Heart left ventricle (tissue), 16 donors: ENCODE data around the gene MKNK1. TPM values are rescaled to one million over a fixed set of nuclear protein-coding genes. Genes with fewer than 3 reads are reported as not detected.

Experiments
- ATAC-seq, 4 donors: fragments of 200-7000 bp; cut with Tn5 transposase; one replicate each; pipeline ENCODE4 v1.9.1; 2020 to 2022; ENCODE audit warnings: moderate library complexity in 4 of 4, mild to moderate bottlenecking in 3 of 4, moderate number of reproducible peaks in 1 of 4
- DNase-seq, 5 donors: peaks; one replicate each; pipeline ENCODE4 v3.0.0-alpha.2; 2020
- H3K27ac ChIP-seq, 12 donors: fragments of 200-600 bp; sonication (generic) in 4 of 12; one replicate each; pipeline versions ENCODE4 v1.5.0 to v1.8.0; 2016 to 2022; ENCODE audit warnings: mild to moderate bottlenecking in 2 of 12
- H3K27me3 ChIP-seq, 9 donors: fragments of 200-600 bp; sonication (generic) in 2 of 9; one replicate each; pipeline versions ENCODE4 v1.5.1 to v1.8.0; 2016 to 2022; ENCODE audit warnings: mild to moderate bottlenecking in 3 of 9
- H3K36me3 ChIP-seq, 9 donors: fragments of 200-600 bp; sonication (generic) in 2 of 9; one replicate each; pipeline versions ENCODE4 v1.5.0 to v1.8.0; 2018 to 2022; ENCODE audit warnings: mild to moderate bottlenecking in 2 of 9
- H3K4me1 ChIP-seq, 12 donors: fragments of 200-600 bp; sonication (generic) in 4 of 12; one replicate each; pipeline versions ENCODE4 v1.5.0 to v1.8.0; 2016 to 2022; ENCODE audit warnings: mild to moderate bottlenecking in 3 of 12
- H3K4me3 ChIP-seq, 12 donors: fragments of 200-600 bp; sonication (generic) in 4 of 12; one replicate each; pipeline versions ENCODE4 v1.5.0 to v1.8.0; 2017 to 2022; ENCODE audit warnings: mild to moderate bottlenecking in 9 of 12, moderate library complexity in 4 of 12
- H3K9me3 ChIP-seq, 12 donors: fragments of 200-600 bp; sonication (generic) in 4 of 12; one replicate each; pipeline versions ENCODE4 v1.5.0 to v1.8.0; 2016 to 2022; ENCODE audit warnings: mild to moderate bottlenecking in 1 of 12
- CTCF ChIP-seq, 12 donors: fragments of 200-600 bp; sonication (generic) in 4 of 12; IDR thresholded peaks; one replicate each; pipeline versions ENCODE4 v1.5.0 to v1.8.0; 2018 to 2022; ENCODE audit warnings: antibody characterized with exemption in 12 of 12, mild to moderate bottlenecking in 5 of 12
- POLR2A ChIP-seq, 2 donors: fragments of 450-650 bp; IDR thresholded peaks; one replicate each; pipeline ENCODE4 v1.6.1; 2017; ENCODE audit warnings: antibody characterized with exemption in 2 of 2, mild to moderate bottlenecking in 2 of 2, moderate library complexity in 2 of 2
- WGBS, 4 donors: extraction: QIAGEN DNeasy Blood & Tissue Kit in 2 of 4; methylation state at CpG; one replicate each; pipeline versions ENCODE4 v1.1.5 to v1.1.7; 2013 to 2018; 5-methylcytosine and 5-hydroxymethylcytosine counted together
- intact Hi-C, 10 donors: fragments of 100-400 bp; cut with DNase I; formaldehyde crosslinking; loops; one replicate each; pipeline versions ENCODE4 v1.11.1 to v1.14.2; 2022
- polyA plus RNA-seq, 2 donors: library from polyadenylated mRNA; stranded (reverse); fragments of 200-250 nt; gene quantifications; one replicate each; pipeline ENCODE4 v1.2.3, GENCODE V29; 2013
- total RNA-seq, 9 donors: library from RNA; depleted of rRNA in 2 of 9; stranded (reverse); fragments of >200 nt in 2 of 9; fragmentation: NEBNext Ultra II Directional in 3 of 9; extraction: Animal tissue kit (Norgen Biotek cat#: 25700) in 3 of 9; gene quantifications; one replicate each; pipeline versions ENCODE4 v1.1.0 to v1.2.4, GENCODE V29; 2016 to 2023
- donor health status: ischemic (EF 13 %, LVEDD 7.1; RV severe dilation, severe dysfunction).
- donor health status: healthy with polysubstance abuse.
- donor health status: DM: no; HTN: yes; CAD: no.
- donor health status: DM: no; HTN: no; CAD: no.
- donor health status: ischemic (EF 25% LVEDD 6.9; RV normal size, moderate dysfunction).
- donor health status: ischemic (EF 25% LVEDD 5.7; RV mildly dilated, moderate dysfunction).
- donor health status: healthy.
- donor health status: DM: yes; HTN: yes; CAD: no.
- donor health status: ischemic (EF 35%, LVEDD 5.7; RV mildly dilated, moderate dysfunction).
- donor health status: nonischemic (EF 11% LVEDD 7.7; RV severe dilation, severe dysfunction).
- donor health status: DM: yes; HTN: yes; CAD: no.
- donor health status: PGD.
- donor health status: ischemic (EF 29% LVEDD 5.4; RV normal size, mild dysfunction).
- donor health status: nonischemic (EF 23%, LVEDD 6.1; RV moderate dilation, normal function).

MKNK1 gene
- total and polyA plus RNA-seq, 11 donors = 23.1 to 77.6 (median 35.3) TPM

- H3K27me3 ChIP-seq = no peaks in the 10 kb centered on the region
- WGBS, 4 donors = 32 to 41% (median 38%) methylated on average over 10 of the region's 10 CpGs
Measured at GRCh38 chr1:46617108-46617800, 13.2 kb upstream of the MKNK1 start.

GRCh38 chr1:46616277-46617107 lies 12.4 kb upstream of the MKNK1 start, which contains the start of gene MOB3C:
Gene MOB3C, minus strand, starts transcription at chr1:46616811. Its CDS starts 3,490 bp downstream, at chr1:46613321.
- Histone ChIP-seq H3K4me3 (peak within 1 kb of the TSS; percentile 59 to 95 (median 77)), H3K4me1 (peaks cover 7 to 54% (median 49%) of the 10 kb centered on the region in 12 donors), H3K9me3 (no peaks in the 10 kb centered on the region), H3K36me3 (peaks cover 0 to 17% (median 7%) of the 10 kb centered on the region in 9 donors), H3K27ac (peak within 1 kb of the TSS; percentile 84 to 97 (median 92)), H3K27me3 (no peaks in the 10 kb centered on the region)
- ATAC-seq (peak; percentile 86 to 95 (median 92)), DNase-seq (peak; percentile 90 to 94 (median 91))
- TF ChIP-seq CTCF (IDR thresholded peaks at IDR 0.05) (no peak), POLR2A (IDR thresholded peaks at IDR 0.05) (peak; percentile 80 to 94)
- intact Hi-C loops = loop anchor here in 5 of 10 donors (5.0 to 10.0 kb wide), 4 partner anchors 48 to 101 kb away; partner anchors contain the start of genes EFCAB14 (in 4 of the 5) and ATPAF1 (in 3 of the 5)
- 0 to 1% (median 1%) methylated on average over 22 to 62 of the region's 62 CpGs for WGBS, 4 donors

More at GRCh38 chr1:46617108-46617800, 13.2 kb upstream of the MKNK1 start:
- Histone ChIP-seq H3K27ac (peak overlapping the region; percentile 84 to 97 (median 92)), H3K9me3 (no peaks in the 10 kb centered on the region), H3K36me3 (peaks cover 0 to 9% (median 5%) of the 10 kb centered on the region in 9 donors), H3K4me1 (peaks cover 7 to 49% (median 41%) of the 10 kb centered on the region in 12 donors), H3K4me3 (peak overlapping the region; percentile 59 to 95 (median 77))
- ATAC-seq (peak; percentile 8 to 43 (median 34)), DNase-seq (no peak)
- intact Hi-C loops = loop anchor here in 5 of 10 donors (5.0 to 10.0 kb wide), 4 partner anchors 48 to 100 kb away; partner anchors contain the start of genes EFCAB14 (in 4 of the 5) and ATPAF1 (in 3 of the 5)
- no peak for TF ChIP-seq POLR2A (IDR thresholded peaks at IDR 0.05)
- no peak for TF ChIP-seq CTCF (IDR thresholded peaks at IDR 0.05)

DNA sequence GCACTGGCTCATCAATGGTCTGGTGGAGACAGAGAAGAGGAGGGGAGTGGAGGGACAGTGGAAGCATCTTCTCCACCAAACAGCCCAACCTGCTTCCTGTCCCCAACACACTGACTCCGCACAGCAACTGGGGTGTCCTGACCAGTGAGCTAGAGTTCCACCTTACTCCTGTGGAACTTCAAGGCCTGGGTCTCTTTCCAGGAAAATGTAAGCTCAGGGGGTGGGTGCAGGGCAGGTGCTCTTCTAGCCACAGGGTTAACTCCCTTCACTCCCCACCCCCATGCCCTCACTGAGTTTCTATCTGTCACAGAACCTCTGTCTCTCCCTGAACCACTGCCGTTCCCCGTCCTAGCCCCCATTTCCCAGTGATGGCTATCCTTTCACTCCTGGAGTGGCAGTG lies 11.7 kb upstream of the MKNK1 start:
- TF ChIP-seq POLR2A (IDR thresholded peaks at IDR 0.05) = no peak
- intact Hi-C loops = loop anchor here in 5 of 10 donors (5.0 to 10.0 kb wide), 4 partner anchors 49 to 102 kb away; partner anchors contain the start of genes EFCAB14 (in 4 of the 5) and ATPAF1 (in 3 of the 5)
- ATAC-seq (no peak), DNase-seq (no peak)
- Histone ChIP-seq H3K4me3 (peak overlapping the region; percentile 59 to 95 (median 77)), H3K4me1 (peaks cover 7 to 61% (median 53%) of the 10 kb centered on the region in 12 donors), H3K27ac (peak overlapping the region; percentile 84 to 97 (median 92)), H3K36me3 (peaks cover 0 to 25% (median 12%) of the 10 kb centered on the region in 9 donors), H3K9me3 (no peaks in the 10 kb centered on the region), H3K27me3 (no peaks in the 10 kb centered on the region)
- 39 to 50% (median 43%) methylated on average over 3 of the region's 3 CpGs for WGBS, 4 donors

- no peak for DNase-seq
- 92 to 96% (median 94%) methylated on average over 2 of the region's 2 CpGs for WGBS, 4 donors
- TF ChIP-seq POLR2A (IDR thresholded peaks at IDR 0.05) (no peak), CTCF (IDR thresholded peaks at IDR 0.05) (no peak)
- H3K27me3 ChIP-seq = no peaks in the 10 kb centered on the region
- peak overlapping the region in 9 of 12 donors; percentile 66 to 95 (median 80) for H3K4me3 ChIP-seq
- H3K4me1 ChIP-seq = peaks cover 7 to 62% (median 54%) of the 10 kb centered on the region in 12 donors
- peak overlapping the region in 9 of 12 donors; percentile 71 to 97 (median 92) for H3K27ac ChIP-seq
- H3K9me3 ChIP-seq = no peaks in the 10 kb centered on the region
- no peak for ATAC-seq
- intact Hi-C loops = loop anchor here in 5 of 10 donors (5.0 to 10.0 kb wide), 4 partner anchors 50 to 102 kb away; partner anchors contain the start of genes EFCAB14 (in 4 of the 5) and ATPAF1 (in 3 of the 5)
- H3K36me3 ChIP-seq = peaks cover 0 to 30% (median 17%) of the 10 kb centered on the region in 9 donors
Measured at GRCh38 chr1:46615088-46615487, 11.0 kb upstream of the MKNK1 start.
